Loucy (cell line): ENCODE measurements around the gene TMEM245.

Source experiments
- H2AFZ ChIP-seq: fragments of 200-600 bp; sonication (generic); 2 replicates; pipeline ENCODE4 v1.6.0; 2016; ENCODE audit warnings: antibody characterized with exemption, mild to moderate bottlenecking, low read length, moderate library complexity
- H3F3A ChIP-seq: fragments of 200-600 bp; 2 replicates; pipeline ENCODE4 v1.6.0; 2016; ENCODE audit warnings: antibody characterized with exemption, low read depth, mild to moderate bottlenecking
- H3K27me3 ChIP-seq: fragments of 200-600 bp; sonication (generic); 2 replicates; pipeline ENCODE4 v1.6.1; 2014; ENCODE audit warnings: low read length, mild to moderate bottlenecking; ENCODE audit not compliant: insufficient read depth, poor library complexity, severe bottlenecking
- H3K36me3 ChIP-seq: fragments of 200-600 bp; sonication (generic); 2 replicates; pipeline ENCODE4 v1.6.1; 2016; ENCODE audit warnings: low read length; ENCODE audit not compliant: insufficient read depth
- H3K4me1 ChIP-seq: fragments of 200-600 bp; sonication (generic); 2 replicates; pipeline ENCODE4 v1.5.1; 2014; ENCODE audit warnings: low read length, mild to moderate bottlenecking; ENCODE audit not compliant: insufficient read depth, poor library complexity, severe bottlenecking
- H3K4me2 ChIP-seq: fragments of 200-600 bp; sonication (generic); 2 replicates; pipeline ENCODE4 v1.6.0; 2014; ENCODE audit warnings: antibody characterized with exemption, low read length, low read depth, mild to moderate bottlenecking; ENCODE audit not compliant: poor library complexity, severe bottlenecking
- H3K4me3 ChIP-seq: fragments of 200-600 bp; sonication (generic); 2 replicates; pipeline ENCODE4 v1.5.1; 2014; ENCODE audit warnings: low read length, mild to moderate bottlenecking, mixed read lengths; ENCODE audit not compliant: poor library complexity, severe bottlenecking
- H3K79me2 ChIP-seq: fragments of 200-600 bp; sonication (generic); 2 replicates; pipeline ENCODE4 v1.6.1; 2014; ENCODE audit warnings: low read length; ENCODE audit not compliant: insufficient read depth
- H3K9ac ChIP-seq: fragments of 200-600 bp; sonication (generic); 2 replicates; pipeline ENCODE4 v1.6.0; 2014; ENCODE audit warnings: mild to moderate bottlenecking, low read depth, low read length, moderate library complexity; ENCODE audit not compliant: poor library complexity, severe bottlenecking
- H3K9me2 ChIP-seq: fragments of 200-600 bp; sonication (generic); replicated peaks from 2 replicates; pipeline ENCODE4 v1.6.1; 2016; ENCODE audit warnings: low read depth, low read length, mixed read lengths
- H3K9me3 ChIP-seq: fragments of 200-600 bp; sonication (generic); 2 replicates; pipeline ENCODE4 v1.6.1; 2014; ENCODE audit warnings: mild to moderate bottlenecking, antibody characterized with exemption, low read length, low read depth; ENCODE audit not compliant: insufficient read depth
- H4K20me1 ChIP-seq: fragments of 200-600 bp; sonication (generic); 2 replicates; pipeline ENCODE4 v1.6.0; 2014; ENCODE audit warnings: antibody characterized with exemption, low read length, mild to moderate bottlenecking; ENCODE audit not compliant: insufficient read depth, poor library complexity, severe bottlenecking
- CTCF ChIP-seq: fragments of 200-600 bp; sonication (generic); conservative IDR thresholded peaks from 2 replicates; pipeline ENCODE4 v1.5.1; 2014; ENCODE audit warnings: mild to moderate bottlenecking, antibody characterized with exemption, low read length
- EZH2phosphoT487 ChIP-seq: fragments of 200-600 bp; IDR thresholded peaks from 2 replicates; pipeline ENCODE4 v1.6.1; 2018; ENCODE audit warnings: antibody characterized with exemption, mild to moderate bottlenecking, moderate library complexity, borderline replicate concordance

TMEM245 gene

DNA sequence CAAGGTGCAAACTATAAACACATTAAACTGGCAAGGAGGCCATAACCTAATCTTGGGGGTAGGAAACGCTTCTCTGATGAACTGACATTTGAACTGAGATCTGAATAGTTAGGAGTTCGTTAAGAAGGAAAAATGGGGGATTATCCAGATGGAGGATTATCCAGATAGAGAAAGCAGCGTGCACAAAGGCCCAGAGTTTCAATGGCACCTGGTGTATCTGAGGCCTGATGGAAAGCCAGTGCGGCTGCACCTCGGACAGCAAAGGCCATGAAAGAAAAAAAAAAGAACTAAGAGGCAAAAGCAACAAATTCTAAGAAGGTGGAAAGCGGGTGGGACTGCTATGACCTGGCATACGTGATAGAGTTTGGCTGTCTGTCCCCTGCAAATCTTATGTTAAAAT, 93.4 kb downstream of the TMEM245 start:
- Histone ChIP-seq H3K4me2 (no peak overlapping the region), H3K27me3 (no peaks in the 10 kb centered on the region), H3K36me3 (peaks cover 28% of the 10 kb centered on the region; the same call in 1 of the 2 replicates), H3K9me3 (no peaks in the 10 kb centered on the region), H3K4me3 (no peak overlapping the region), H2AFZ (no peak overlapping the region), H3K9me2 (no peaks in the 10 kb centered on the region), H3K79me2 (no peaks in the 10 kb centered on the region), H3K4me1 (peaks cover 7% of the 10 kb centered on the region), H4K20me1 (peaks cover 2% of the 10 kb centered on the region), H3K9ac (no peak overlapping the region), H3F3A (no peaks in the 10 kb centered on the region)
- no peak for TF ChIP-seq EZH2phosphoT487
- TF ChIP-seq CTCF: no peak

DNA sequence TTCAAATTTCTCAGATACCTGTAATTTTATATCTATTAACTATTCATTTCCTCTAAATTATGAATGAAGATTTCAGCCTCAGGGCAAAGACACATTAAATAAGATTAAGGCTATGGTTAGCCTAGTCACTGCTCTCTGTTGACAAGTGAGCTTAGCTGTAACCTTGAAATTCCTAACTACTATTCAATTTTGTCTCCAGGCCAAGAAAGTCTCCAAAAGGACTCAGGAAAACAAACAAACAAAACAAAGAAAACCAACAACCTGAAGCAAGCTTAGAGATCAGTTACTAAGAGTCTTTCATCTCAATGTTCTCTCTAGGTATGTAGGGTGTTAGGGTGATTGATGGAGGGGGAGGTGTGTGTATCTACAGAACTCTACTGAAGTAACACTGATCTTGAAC, 96.9 kb downstream of the TMEM245 start:
- H3K36me3 ChIP-seq: peaks cover 45% of the 10 kb centered on the region
- peaks cover 7% of the 10 kb centered on the region for H3K4me1 ChIP-seq
- H4K20me1 ChIP-seq: peaks cover 2% of the 10 kb centered on the region
- no peak for TF ChIP-seq EZH2phosphoT487
- no peak for TF ChIP-seq CTCF
- H3K9me3 ChIP-seq: no peaks in the 10 kb centered on the region
- no peaks in the 10 kb centered on the region for H3K27me3 ChIP-seq
- no peak overlapping the region for H3K9ac ChIP-seq
- no peaks in the 10 kb centered on the region for H3F3A ChIP-seq
- H2AFZ ChIP-seq: no peak overlapping the region
- H3K4me2 ChIP-seq: no peak overlapping the region
- H3K4me3 ChIP-seq: no peak overlapping the region
- H3K79me2 ChIP-seq: no peaks in the 10 kb centered on the region
- no peaks in the 10 kb centered on the region for H3K9me2 ChIP-seq

DNA sequence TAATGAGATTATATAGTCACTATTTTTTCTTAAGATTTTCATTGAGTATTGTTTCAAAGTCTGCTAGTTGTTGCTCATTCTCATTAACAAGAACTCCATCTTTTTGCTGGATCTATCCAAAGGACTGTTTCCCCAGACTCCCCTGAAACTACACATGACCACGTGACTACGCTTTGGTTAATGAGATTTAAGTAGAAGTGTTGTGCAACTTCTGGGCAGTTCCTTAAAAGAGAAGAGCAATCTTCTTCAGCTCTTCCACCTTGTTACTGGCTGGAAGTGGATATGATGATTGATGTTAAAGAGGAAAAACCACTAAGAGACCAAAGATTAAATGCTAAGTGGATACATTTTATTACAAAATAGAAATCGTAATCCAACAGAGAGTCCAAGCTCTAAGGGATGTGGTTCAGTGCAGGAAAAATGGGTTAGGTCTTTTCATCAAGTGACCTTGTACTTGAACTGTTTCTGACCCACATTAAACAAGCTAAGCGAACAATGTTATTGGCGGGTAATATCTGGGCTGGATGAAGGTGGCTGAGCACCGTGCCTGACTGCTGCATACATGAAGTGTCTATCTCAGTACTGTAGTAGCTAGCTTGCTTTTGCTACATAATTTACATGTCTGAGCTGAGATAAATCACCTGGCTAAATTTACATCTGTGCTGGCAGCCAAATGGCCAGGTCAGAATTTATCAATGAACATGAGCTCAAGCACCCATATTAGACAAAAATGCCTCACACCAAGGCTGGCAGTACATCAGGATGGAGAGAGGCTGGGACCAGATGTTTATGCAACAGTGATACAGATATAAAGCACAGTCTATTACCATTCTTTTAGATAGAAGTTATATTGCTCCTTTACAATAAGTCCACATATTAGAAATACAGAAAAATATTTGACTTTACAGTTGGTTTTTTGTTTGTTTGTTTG, 98.9 kb downstream of the TMEM245 start:
- no peaks in the 10 kb centered on the region for H3K27me3 ChIP-seq
- H3K9ac ChIP-seq: no peak overlapping the region
- no peaks in the 10 kb centered on the region for H3K4me1 ChIP-seq
- no peaks in the 10 kb centered on the region for H3K79me2 ChIP-seq
- no peaks in the 10 kb centered on the region for H4K20me1 ChIP-seq
- TF ChIP-seq EZH2phosphoT487 (no peak), CTCF (no peak)
- no peak overlapping the region for H3K4me3 ChIP-seq
- H3K4me2 ChIP-seq: no peak overlapping the region
- peaks cover 39% of the 10 kb centered on the region for H3K36me3 ChIP-seq
- no peak overlapping the region for H2AFZ ChIP-seq
- no peaks in the 10 kb centered on the region for H3K9me3 ChIP-seq
- no peaks in the 10 kb centered on the region for H3F3A ChIP-seq
- no peaks in the 10 kb centered on the region for H3K9me2 ChIP-seq
